HFF-Myc (cell line): ENCODE data around the gene GNA12.
"Not testable (repeated sequence)": the region's sequence is repeated elsewhere in the genome, so short reads cannot be mapped to it uniquely, and the experiment has no call there.

ENCODE experiments used
- DNase-seq: peaks from one replicate; pipeline ENCODE4 v3.0.0-alpha.2; 2011; ENCODE audit warnings: low read depth; ENCODE audit errors: extremely low read depth
- H3K4me3 ChIP-seq: replicated peaks from 2 replicates; pipeline ENCODE4 v1.5.1; 2011; ENCODE audit warnings: low read depth, mild to moderate bottlenecking, control low read depth, low read length
- CTCF ChIP-seq: IDR thresholded peaks from 2 replicates; pipeline ENCODE4 v1.5.1; 2012; ENCODE audit warnings: mild to moderate bottlenecking, low read depth, low read length, control low read depth; ENCODE audit errors: missing control alignments

GNA12 gene

GRCh38 chr7:2730846-2731770 lies 113.0 kb downstream of the GNA12 start:
- DNase-seq = no peak
- TF ChIP-seq CTCF = no peak
- no peak overlapping the region for H3K4me3 ChIP-seq

- DNase-seq = no peak
- H3K4me3 ChIP-seq = no peak overlapping the region
- no peak for TF ChIP-seq CTCF
Measured at GRCh38 chr7:2729893-2730716, 114.0 kb downstream of the GNA12 start.

- no peak for TF ChIP-seq CTCF
- no peak for DNase-seq
- H3K4me3 ChIP-seq = no peak overlapping the region
Measured at GRCh38 chr7:2729031-2729892, 114.8 kb downstream of the GNA12 start.

GRCh38 chr7:2728316-2729030 lies 115.6 kb downstream of the GNA12 start:
- DNase-seq = no peak
- H3K4me3 ChIP-seq = no peak overlapping the region
- no peak for TF ChIP-seq CTCF

GRCh38 chr7:2727206-2727605 lies 116.9 kb downstream of the GNA12 start:
- DNase-seq, H3K4me3 ChIP-seq: not testable (repeated sequence)

- no peak for DNase-seq
- no peak for TF ChIP-seq CTCF
- H3K4me3 ChIP-seq = no peak overlapping the region
Measured at GRCh38 chr7:2726316-2727018, 117.6 kb downstream of the GNA12 start.
